HG03439 (cell line): ENCODE measurements around the gene MAP3K3.
"Not testable (repeated sequence)": the region's sequence is repeated elsewhere in the genome, so short reads cannot be mapped to it uniquely, and the experiment has no call there.

Experiments used
- ATAC-seq: cut with Tn5 transposase; IDR thresholded peaks from one replicate; pipeline ENCODE4 v1.9.1; 2021; ENCODE audit warnings: mild to moderate bottlenecking, moderate library complexity; ENCODE audit not compliant: unreplicated experiment

The MAP3K3 gene

DNA sequence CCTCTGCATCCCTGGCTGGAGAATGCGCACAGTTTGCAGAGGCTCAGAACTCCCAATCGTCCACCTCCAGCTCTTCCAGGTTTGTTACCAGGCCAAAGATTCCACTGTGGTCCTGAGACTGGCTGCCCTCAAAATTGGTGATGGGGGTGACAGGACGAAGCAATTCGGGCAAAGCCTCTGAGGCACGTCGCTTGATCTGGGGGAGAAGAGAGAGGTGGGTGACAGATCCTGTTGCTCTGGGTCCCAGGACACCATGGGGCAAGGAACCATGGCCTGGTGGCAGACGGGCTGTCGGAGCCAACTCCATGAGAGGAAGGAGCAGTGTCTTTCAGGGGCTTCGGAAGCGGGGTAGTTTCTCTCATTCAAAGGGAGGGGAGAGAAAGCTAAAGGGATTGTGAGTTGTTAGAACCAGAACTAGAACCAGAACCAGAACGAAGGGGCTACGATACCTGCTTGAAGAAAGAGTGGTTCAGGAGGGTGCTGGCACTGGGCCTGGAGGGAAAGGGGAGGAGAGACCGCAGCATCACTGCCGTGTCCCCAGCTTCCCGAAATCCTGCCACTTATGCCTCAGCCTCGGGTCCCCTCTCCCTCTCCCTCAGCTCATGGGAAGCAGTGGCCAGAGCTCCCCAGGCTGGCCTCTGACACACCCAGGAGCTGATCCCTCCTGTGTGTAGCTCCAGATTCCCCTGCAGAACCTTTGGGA is 81.5 kb downstream of the MAP3K3 start:
- ATAC-seq = no peak

DNA sequence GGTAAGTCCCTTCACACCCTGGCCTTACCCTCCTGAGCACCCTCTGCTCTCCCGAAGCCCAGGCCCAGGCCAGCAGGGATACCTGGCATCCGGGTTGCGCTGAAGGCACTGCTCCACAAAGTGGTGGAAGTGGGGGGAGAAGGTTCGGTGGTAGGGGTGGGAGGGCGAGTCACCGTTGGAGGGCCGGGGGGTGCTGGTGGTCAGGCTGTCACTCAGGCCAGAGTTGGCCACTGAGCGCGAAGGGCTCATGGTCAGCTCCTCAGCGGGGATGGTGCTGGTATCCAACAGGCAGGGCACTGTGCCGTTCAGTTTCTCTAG is 82.0 kb downstream of the MAP3K3 start:
- ATAC-seq = no peak

DNA sequence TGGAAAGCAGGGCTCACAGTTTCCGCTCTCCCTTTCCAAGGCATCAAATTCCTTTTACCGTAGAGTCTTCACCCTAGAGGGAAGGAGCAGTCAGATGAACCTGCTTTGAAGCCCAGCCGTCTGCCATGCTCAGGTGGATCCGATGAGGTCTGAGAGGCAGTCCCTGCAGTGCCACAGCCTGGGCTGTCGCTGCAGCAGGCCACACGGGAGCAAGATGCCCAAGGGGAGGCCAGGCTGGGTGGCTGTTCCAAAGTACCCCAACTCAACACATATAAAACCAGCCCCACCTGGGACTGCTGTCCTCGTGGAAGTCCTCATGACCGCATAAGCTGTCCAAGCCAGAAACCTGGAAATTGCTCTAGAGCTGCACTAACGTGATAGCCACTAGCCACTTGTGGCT is 82.6 kb downstream of the MAP3K3 start:
- no peak for ATAC-seq

DNA sequence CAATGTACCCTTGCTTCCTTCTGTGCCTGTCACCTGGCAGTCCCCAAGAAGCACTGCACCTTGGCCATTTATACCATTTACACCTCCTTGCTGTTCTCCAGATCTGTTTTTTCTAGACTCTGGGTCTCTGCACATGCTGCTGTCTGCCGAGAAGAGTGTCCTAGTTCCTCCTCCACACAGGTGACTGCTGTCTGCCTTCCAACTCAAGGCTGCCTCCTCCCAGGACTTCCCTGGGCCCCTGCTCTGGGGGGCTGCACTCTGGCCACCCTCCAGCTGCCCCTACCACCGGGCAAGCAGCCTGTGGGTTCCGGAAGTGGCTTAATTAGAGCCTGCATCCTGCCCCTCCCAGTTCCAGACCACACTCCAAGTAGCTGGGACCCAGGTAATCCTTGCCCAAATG is 83.4 kb downstream of the MAP3K3 start:
- ATAC-seq = no peak

DNA sequence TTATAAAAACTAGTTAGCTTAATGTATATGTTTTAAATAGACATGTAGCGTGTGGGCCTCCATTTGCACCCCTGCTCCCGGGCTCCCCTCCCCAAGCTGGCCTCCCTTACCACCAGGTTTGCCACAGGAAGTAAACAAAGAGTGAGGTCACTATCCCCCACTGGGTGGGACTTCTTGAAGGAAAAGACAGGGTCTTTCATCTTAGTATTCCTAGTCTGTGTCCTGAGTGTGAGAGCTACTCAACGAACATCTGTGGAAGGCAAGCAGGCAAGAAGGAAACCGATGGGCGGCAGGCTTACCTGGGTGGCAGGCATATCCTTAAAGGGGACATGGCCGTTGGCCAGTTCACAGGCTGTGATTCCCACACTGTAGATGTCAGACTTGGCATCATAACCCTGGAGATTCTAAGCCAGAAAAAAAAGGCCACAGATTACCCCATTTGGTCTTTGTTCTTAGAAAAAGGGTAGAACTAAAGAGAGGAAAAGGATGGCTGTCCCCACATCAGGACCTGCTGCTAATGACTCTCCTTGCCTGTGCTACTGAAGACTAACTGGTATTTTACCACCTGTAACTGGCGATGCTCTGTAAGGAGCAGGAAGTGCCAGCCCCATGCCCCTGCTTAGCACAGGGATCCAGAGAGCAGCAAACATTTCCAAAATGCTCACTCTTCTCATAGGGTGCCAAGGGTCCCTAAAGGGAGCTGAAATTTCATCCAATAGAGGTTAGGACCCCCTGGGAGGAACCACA is 84.3 kb downstream of the MAP3K3 start:
- ATAC-seq = no peak

DNA sequence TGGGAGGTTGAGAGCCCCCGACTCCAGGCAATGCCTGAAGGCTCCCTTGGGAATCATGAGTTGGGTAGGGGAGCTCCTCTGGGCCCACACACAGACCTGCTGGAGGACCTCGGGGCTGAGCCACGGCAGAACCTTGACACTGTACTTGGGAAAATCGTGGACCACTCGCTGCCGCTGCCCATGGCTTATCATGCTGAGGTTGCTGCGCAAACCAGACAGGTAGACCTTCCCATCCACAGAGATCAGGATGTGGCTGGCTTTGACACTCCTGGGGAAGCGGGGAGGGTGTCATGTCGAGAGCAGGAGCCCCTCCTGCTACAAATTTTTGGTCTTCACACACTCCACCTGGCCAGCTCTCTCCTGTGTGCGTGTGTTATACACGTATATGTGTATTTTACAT is 84.9 kb downstream of the MAP3K3 start:
- ATAC-seq = no peak

DNA sequence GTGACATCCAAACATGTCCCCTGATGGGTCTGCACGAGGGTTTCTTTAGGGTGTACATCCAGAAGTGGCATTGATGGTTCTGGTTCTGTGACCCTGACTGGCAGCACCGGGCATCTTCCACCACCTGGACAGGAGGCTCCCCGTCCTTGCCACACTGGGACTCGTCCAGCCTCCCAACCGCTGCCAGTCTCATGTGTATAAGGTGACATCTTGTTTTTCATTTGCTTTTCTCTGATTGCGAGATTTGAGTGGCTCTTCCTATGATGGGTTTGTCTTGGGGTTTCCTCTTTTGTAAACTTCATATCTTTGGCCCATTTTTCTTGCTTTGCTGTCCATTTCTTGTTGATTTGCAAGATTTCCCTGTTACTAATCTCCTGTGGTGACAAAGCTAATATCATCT is 86.9 kb downstream of the MAP3K3 start:
- no peak for ATAC-seq

DNA sequence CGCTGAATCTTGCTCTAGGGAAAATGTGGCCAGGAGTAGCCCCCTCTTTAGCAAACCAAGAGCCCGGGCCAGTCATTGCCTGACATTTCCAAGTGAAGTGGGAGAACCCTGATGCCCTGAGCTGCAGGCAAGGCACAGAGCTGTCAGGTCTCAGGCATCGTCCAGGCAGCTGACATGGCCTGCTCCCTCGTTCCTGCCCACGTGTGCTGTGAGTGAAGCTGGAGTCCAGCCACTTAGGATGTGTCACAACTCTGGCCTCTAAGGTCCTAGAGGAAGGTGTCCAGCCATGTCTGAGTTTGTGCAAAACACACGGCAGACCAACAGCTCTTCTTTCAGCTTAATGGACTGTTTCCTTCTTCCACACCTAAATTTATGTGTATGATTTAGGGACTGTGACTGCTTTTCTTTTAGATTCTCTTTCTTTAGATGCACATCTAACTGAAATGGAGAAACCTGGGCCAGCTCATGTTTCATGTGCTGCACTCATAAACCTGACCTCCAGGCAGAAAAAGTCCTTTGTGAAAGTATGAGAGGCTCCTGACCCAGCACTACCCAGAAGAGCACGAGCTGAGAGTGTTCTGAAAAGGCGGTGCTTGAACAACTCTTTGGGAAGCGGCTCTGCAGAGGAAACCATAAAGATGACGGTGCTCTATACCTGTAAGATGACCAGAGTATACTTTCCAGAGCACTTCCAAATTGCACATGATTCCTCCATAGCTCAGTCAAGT is 92.5 kb downstream of the MAP3K3 start:
- ATAC-seq = no peak

DNA sequence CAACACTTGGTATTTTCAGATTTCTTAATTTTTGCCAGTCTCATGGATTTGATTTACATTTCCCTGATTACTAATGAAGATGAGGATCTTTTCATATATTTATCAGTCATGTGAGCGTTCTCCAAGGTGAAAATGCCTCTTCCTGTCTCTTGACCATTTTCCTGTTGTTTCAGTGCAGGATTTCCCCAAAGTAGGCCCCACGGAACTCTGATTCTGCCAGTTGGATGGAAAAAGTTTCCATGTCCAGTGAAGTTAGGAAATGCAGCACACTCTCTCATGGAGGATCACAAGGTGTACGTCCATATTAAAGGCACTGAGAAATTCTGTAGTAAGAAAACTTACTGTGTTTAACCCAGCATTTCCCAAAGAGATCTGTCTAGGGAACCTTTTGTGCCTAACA is 94.2 kb downstream of the MAP3K3 start:
- ATAC-seq = no peak

DNA sequence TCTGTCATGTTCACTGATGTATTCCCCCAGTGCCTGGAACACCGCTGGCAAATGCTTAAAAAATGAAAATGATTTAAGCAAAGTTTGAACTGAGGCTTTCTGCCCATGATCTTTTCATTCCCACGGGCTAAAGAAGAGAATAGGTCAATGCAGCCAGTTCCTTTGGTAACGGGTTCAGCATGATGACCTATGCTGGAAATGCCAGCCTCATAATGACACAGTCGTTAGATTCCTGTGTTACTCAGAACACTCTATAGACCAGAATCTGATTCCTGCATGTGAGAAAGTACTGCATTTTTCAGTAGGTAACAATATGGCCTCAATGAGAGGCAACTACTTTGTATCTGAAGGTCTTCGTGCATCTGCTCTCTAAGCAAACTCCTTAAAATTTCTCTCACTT is 96.8 kb downstream of the MAP3K3 start:
- no peak for ATAC-seq

DNA sequence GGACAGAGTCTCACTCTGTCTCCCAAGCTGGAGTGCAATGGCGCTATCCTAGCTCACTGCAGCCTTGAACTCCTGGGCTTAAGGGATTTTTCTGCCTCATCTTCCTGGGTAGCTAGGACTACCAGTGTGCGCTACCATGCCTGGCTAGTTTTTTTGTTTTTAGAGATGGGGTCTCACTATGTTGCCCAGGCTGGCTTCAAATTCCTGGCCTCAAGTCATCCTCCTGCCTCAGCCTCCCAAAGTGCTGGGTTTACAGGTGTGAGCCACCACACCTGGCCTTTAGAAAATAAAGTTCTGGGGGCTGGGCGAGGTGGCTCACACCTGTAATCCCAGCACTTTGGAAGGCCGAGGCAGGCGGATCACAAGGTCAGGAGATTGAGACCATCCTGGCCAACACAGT is 98.0 kb downstream of the MAP3K3 start:
- ATAC-seq = not testable (repeated sequence)

DNA sequence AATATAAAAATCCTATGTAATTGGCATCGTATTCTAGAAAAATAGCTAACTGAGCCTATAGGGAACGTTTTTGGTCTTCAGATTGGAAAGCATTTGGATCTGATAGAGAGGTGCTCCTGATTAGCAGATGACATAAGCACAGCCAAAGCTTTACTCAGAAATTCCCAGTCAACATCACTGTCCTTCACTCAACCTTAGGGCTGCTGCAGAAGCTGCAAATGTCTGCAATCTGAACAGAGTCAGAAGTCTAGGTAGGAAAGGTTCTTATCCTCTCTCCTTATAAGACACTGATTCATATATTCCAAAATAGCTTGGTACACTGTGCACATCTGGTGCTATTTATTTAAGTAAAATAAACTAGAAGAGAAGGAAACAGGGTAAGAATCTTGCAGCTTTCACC is 100.2 kb downstream of the MAP3K3 start:
- no peak for ATAC-seq

DNA sequence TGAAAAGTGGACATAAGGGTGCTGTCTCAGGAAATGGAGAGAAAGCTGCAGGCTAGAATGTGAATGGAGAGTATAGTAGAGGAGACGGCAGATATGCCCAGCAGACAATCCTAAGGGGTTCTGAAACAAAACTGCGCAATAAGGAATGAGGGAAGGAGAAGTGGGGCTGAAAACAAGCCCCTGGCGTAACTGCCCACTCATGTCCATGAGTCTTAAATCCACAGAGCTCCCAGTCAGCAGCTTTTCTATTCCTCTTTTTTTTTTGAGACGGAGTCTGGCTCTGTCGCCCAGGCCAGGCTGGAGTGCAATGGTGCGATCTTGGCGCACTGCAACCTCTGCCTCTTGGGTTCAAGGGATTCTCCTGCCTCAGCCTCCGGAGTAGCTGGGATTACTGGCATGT is 113.5 kb downstream of the MAP3K3 start:
- no peak for ATAC-seq

DNA sequence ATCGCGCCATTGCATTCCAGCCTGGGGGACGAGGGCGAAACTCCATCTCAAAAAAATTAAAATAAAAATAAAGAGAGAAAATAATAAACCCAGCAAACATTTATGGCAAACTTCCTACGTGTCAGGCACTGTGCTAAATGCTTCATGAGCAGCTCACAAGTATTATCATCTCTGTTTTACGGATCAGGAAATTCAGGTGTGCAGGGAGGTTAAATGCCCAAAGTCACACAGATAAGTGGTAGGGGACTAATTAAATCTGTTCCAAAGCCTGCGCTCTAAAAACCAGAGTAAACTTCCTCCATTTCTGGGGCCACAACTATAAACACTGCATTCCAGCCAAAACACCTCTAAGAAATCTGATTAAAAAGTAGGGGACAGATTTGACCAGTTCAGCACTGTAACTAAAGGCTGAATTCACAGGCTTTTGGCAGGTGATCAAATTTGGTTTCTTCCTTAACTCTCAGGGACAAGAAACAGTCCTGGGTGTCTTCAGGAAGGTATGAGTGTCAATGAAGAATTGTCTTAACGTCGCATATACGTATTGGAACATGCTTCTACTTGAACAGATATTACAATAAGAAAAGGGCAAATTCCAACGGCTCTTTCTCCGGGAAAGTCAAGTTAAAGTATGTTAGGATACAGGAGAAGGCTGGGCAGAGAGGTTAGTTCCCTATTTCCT is 118.4 kb downstream of the MAP3K3 start:
- no peak for ATAC-seq

DNA sequence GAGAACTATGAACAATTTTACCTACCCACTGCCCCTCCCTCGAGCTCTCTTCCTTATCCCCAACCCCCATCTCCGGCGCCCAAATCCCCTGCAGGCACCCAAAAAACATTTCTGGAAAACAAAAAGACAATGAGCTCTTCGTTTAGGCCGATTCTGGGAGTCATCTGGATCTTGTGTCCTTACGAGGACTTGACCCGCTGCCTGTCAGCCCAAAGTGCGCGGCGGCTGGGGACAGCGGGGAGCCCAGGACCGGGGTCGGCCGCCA is 118.9 kb downstream of the MAP3K3 start:
- ATAC-seq = no peak

DNA sequence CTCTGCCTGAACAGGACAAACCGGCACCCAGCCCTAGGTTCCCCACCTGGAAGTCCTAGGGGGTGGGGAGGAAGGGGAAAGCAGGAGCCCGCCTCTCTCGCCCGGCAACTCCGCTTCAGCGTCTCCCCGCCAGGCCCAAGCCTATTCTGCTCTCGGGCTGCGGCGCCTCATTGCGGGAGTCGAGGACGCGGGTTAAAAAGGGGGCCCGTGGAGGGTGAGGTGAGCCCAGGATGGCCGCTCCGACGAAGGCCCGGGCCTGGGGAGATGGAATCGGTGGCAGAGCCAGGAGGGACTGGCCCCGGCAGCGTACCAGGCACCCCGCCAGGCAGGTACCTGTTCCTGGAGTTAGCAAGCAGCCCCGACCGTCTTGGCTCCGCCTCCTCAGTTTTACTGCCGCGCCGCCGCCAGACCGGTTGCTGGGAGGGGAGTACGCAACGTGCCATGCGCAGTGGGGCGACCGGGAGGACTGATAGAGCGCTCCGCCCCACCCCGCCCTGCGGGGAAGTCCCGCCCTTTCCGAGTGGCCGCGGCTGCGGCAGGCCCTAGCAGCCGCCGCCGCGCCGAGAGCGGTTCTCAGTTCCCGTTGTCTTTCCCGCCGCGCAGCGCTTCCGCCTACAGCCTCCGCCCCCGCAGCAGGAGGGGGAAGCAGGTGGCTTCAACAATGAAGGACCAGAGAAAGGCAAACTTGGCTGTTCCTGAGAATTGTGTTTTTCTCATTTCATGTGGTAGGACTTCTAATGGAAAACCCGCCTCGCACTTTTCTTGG is 119.4 kb downstream of the MAP3K3 start, which contains the start of gene STRADA:
Gene STRADA, minus strand, starts transcription at position 392 of the 766 bp plus-strand sequence. CDS start 13,430 bp downstream, outside the sequence.
- peak; percentile 92 for ATAC-seq
